CD4-positive, alpha-beta T cell treated with Interleukin-15 for 4 hours (primary cell): ENCODE data around the gene NUDT14.

Source experiments
- DNase-seq: peaks from one replicate; pipeline ENCODE4 v3.0.0-alpha.2; 2020; ENCODE audit warnings: low spot score

The NUDT14 gene

DNA sequence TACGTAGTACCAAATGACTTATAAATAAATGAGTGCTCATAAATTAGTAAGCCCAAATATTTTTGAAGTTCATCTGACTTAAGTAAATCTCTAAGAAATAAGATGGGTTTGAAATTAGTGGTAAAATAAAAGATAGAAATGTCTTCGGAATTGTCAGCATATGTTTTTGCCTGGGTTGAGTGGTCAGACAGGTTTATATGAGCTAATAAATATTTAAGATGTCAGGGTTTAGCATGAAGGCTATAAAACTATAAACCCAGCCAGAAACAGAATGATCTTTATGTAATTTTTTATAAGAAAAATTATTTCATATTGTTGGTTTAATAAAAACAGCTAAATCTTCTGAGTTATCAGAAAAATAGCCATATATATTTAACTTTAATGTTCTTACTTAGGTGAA lies 49.9 kb downstream of the NUDT14 start:
- no peak for DNase-seq

- no peak for DNase-seq
Observed at GRCh38 chr14:105128059-105128458, 53.1 kb downstream of the NUDT14 start.

DNA sequence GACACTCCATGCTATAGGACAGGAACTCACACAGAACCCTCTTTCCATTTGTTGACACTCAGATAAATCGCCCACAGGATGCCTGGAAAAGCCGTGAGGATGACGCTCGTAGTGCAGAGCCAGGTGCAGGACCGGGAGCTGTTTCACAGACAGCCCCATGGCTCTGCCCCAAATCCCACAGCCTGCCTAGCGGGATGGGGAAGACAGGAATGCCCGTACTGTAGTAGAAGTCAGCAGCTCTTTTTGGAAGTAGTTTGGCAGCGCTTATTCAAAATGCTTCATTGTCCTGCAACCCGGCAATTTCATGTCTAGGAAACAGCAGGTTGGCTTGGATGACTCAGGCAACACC lies 54.2 kb downstream of the NUDT14 start:
- DNase-seq: no peak

DNA sequence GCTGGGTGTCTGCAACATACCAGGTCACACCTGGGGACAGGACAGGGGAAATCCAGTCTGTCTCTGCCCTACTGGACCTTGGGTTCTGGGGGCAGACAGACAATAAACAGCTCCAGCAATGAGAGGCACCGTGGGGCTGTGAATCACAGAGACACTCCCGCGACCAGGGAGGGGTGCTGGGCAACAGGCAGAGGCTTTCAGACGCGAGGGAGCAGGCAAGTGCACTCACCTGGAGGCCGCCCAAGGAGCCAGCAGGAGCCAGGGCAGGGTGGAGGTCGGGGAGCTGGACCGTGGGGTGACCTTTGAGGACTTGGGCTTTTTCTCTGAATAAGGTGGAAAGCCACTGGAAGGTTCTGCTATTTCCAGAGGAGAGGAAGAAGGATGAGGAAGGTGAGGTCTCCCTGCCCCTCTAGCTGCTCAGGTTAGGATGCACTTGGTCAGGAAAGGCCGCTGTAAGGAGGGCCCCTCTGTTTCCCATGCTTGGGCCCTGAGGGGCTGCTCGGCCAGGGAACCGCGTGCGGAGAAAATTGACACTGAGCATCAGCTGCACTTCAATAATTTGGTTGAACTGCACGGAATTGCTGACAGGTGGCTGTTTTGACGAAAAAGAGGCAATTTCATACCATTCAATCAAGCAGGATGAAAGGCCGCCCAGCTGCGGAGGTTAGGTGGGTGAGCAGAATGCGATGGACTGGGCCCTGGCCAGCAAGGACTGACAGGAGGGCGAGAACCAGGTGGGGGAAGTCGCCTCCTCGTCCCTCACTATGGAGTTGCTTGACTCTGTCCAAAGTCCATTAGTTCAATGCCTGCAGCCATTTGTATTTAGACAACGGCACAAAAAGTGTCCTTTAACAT lies 54.8 kb downstream of the NUDT14 start:
- DNase-seq: no peak

- no peak for DNase-seq
Observed at GRCh38 chr14:105124823-105125222, 56.3 kb downstream of the NUDT14 start.

DNA sequence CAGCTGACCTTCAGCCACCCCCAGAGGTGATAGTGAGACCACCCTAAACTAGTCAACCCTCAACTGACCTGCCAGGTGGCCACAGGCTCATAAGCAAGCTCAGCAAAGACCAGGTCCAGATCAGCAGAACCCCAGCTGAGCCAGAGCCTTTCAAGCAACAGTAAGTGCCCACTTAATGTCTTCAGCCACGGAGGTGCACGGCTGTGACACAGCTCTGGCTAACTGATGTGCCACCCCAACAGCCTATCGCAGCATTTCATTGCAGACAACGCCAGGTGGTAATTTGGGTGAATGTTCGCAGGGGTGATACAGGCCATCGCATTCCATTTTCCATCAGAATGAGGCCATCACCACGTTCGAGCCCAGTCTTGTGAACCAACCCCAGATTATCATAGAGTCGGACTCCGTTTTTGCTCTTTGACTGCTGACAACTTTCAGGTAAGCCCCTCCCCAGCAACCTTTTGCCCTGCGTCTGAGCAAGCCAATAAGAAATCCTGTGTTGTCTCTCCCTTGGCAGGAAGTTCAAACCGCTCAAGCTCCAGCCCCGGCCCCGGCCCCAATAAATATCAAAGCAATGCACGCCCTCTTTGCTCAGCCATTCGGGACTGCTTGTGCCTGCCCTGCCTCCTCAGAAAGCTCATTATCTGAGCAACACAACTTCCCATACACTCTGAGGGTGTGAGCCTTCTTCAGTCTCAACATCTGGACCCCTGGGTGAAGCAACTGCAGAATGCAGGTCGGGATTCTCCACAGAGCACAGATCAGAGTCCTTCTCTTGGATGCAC lies 56.9 kb downstream of the NUDT14 start:
- no peak for DNase-seq

- no peak for DNase-seq
Observed at GRCh38 chr14:105123064-105123665, 57.9 kb downstream of the NUDT14 start.
